SU-DHL-6 (cell line): ENCODE results near the gene ATP11A.

Experiments used
- H2AFZ ChIP-seq: fragments of 200-600 bp; sonication (generic); 2 replicates; pipeline ENCODE4 v1.6.1; 2014; ENCODE audit warnings: low read depth, mild to moderate bottlenecking, moderate library complexity, mixed read lengths, antibody characterized with exemption, low read length; ENCODE audit not compliant: severe bottlenecking
- H3F3A ChIP-seq: fragments of 200-600 bp; shearing (Covaris generic); 2 replicates; pipeline ENCODE4 v1.6.0; 2016; ENCODE audit warnings: antibody characterized with exemption, mild to moderate bottlenecking; ENCODE audit not compliant: insufficient read depth
- H3K27ac ChIP-seq: fragments of 200-600 bp; sonication (generic); 2 replicates; pipeline ENCODE4 v1.5.1; 2016; ENCODE audit warnings: low read depth, mild to moderate bottlenecking, low read length, moderate library complexity, mixed read lengths
- H3K27me3 ChIP-seq: fragments of 200-600 bp; sonication (generic), shearing (Covaris generic); 2 replicates; pipeline ENCODE4 v1.6.0; 2014; ENCODE audit warnings: mild to moderate bottlenecking, low read length
- H3K36me3 ChIP-seq: fragments of 200-600 bp; sonication (generic); 2 replicates; pipeline ENCODE4 v1.6.1; 2014; ENCODE audit warnings: mild to moderate bottlenecking, low read length, mixed read lengths
- H3K4me2 ChIP-seq: fragments of 300-600, 200-600 bp; shearing (Covaris generic), sonication (generic); 2 replicates; pipeline ENCODE4 v1.6.0; 2014; ENCODE audit warnings: low read length, low read depth, mild to moderate bottlenecking; ENCODE audit not compliant: poor library complexity, severe bottlenecking
- H3K4me3 ChIP-seq: fragments of 200-600 bp; sonication (generic); 2 replicates; pipeline ENCODE4 v1.5.1; 2014; ENCODE audit warnings: antibody characterized with exemption, low read length, mild to moderate bottlenecking, mixed read lengths; ENCODE audit not compliant: insufficient read depth, poor library complexity, severe bottlenecking
- H3K79me2 ChIP-seq: fragments of 200-600 bp; sonication (generic); 2 replicates; pipeline ENCODE4 v1.6.1; 2014; ENCODE audit warnings: mild to moderate bottlenecking, low read length, moderate library complexity; ENCODE audit not compliant: insufficient read depth
- H3K9ac ChIP-seq: fragments of 200-600 bp; sonication (generic); 2 replicates; pipeline ENCODE4 v1.7.0; 2014; ENCODE audit warnings: mild to moderate bottlenecking, low read length
- H3K9me2 ChIP-seq: fragments of 200-600 bp; sonication (generic); replicated peaks from 2 replicates; pipeline ENCODE4 v1.6.1; 2014; ENCODE audit warnings: low read length; ENCODE audit not compliant: insufficient read depth
- H3K9me3 ChIP-seq: fragments of 200-600 bp; sonication (generic); 2 replicates; pipeline ENCODE4 v1.6.1; 2014; ENCODE audit warnings: low read length, mixed read lengths; ENCODE audit not compliant: insufficient read depth
- H4K20me1 ChIP-seq: fragments of 200-600 bp; sonication (generic); 2 replicates; pipeline ENCODE4 v1.6.1; 2014; ENCODE audit warnings: low read depth, mild to moderate bottlenecking, antibody characterized with exemption, low read length, moderate library complexity, mixed read lengths
- EZH2phosphoT487 ChIP-seq: fragments of 200-600 bp; sonication (generic), shearing (Covaris generic); conservative IDR thresholded peaks from 2 replicates; pipeline ENCODE4 v1.6.1; 2018; ENCODE audit warnings: mild to moderate bottlenecking, antibody characterized with exemption, low read length, moderate library complexity, mixed read lengths
- TF ChIP-seq, protein P1 (sequence below): fragments of 200-600 bp; sonication (generic); IDR thresholded peaks from one replicate; pipeline ENCODE4 v1.5.1; 2017; ENCODE audit warnings: antibody characterized with exemption, mild to moderate bottlenecking, low read length, moderate library complexity; ENCODE audit not compliant: insufficient read depth, poor library complexity, severe bottlenecking

Gene ATP11A

DNA sequence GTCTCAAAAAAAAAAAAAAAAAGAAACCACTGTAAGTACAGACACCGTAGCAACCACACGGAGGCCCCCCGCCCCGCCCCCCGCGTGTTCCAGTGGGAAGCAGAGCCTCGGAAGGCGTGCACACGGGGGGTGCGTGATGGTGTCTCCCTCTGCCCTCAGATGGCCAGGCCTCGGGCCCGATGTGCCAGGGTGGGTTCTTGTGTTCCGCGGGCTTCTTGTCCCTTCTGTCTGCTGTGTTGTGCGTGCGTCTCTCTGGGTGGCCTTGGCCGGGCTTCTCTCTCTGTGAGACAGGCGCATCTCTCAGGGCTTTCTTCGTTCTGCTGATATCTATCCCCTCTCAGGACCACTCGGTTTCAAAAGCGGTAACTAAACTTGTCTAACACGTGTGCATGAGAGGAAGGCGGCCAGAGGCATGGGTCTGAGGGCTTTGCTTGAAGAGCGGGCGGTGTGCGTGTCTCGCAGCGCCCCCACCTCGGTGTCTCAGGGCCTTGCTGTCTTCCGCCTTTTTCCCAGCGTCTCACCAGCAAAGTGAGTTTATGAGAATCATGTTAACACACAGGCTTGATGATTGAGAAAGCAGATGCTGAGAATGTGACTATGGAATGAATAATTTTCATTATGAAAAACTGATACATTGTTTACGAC, 12.6 kb downstream of the ATP11A start:
- Histone ChIP-seq H3K9me2 (no peaks in the 10 kb centered on the region), H3K79me2 (no peaks in the 10 kb centered on the region; the same call in 1 of the 2 replicates), H4K20me1 (no peaks in the 10 kb centered on the region; the same call in 1 of the 2 replicates), H2AFZ (no peak overlapping the region), H3K9ac (no peak overlapping the region), H3K4me2 (no peak overlapping the region), H3K4me3 (no peak overlapping the region), H3K27me3 (no peaks in the 10 kb centered on the region), H3K27ac (no peak overlapping the region), H3F3A (no peaks in the 10 kb centered on the region), H3K9me3 (no peaks in the 10 kb centered on the region), H3K36me3 (no peaks in the 10 kb centered on the region)
- TF ChIP-seq, protein P1, sequence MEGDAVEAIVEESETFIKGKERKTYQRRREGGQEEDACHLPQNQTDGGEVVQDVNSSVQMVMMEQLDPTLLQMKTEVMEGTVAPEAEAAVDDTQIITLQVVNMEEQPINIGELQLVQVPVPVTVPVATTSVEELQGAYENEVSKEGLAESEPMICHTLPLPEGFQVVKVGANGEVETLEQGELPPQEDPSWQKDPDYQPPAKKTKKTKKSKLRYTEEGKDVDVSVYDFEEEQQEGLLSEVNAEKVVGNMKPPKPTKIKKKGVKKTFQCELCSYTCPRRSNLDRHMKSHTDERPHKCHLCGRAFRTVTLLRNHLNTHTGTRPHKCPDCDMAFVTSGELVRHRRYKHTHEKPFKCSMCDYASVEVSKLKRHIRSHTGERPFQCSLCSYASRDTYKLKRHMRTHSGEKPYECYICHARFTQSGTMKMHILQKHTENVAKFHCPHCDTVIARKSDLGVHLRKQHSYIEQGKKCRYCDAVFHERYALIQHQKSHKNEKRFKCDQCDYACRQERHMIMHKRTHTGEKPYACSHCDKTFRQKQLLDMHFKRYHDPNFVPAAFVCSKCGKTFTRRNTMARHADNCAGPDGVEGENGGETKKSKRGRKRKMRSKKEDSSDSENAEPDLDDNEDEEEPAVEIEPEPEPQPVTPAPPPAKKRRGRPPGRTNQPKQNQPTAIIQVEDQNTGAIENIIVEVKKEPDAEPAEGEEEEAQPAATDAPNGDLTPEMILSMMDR: no peak
- TF ChIP-seq EZH2phosphoT487: no peak

GRCh38 chr13:112702986-112703379, 13.1 kb downstream of the ATP11A start:
- no peaks in the 10 kb centered on the region for H3K36me3 ChIP-seq
- H3K79me2 ChIP-seq: no peaks in the 10 kb centered on the region; the same call in 1 of the 2 replicates
- no peak overlapping the region for H3K9ac ChIP-seq
- no peaks in the 10 kb centered on the region for H3F3A ChIP-seq
- no peak overlapping the region for H3K4me2 ChIP-seq
- H2AFZ ChIP-seq: no peak overlapping the region
- no peak overlapping the region for H3K4me3 ChIP-seq
- no peak overlapping the region for H3K27ac ChIP-seq
- no peaks in the 10 kb centered on the region for H3K9me2 ChIP-seq
- no peaks in the 10 kb centered on the region for H3K9me3 ChIP-seq
- no peaks in the 10 kb centered on the region for H3K27me3 ChIP-seq
- no peaks in the 10 kb centered on the region; the same call in 1 of the 2 replicates for H4K20me1 ChIP-seq
- TF ChIP-seq, protein P1: no peak
- no peak for TF ChIP-seq EZH2phosphoT487

GRCh38 chr13:112703449-112704284, 13.8 kb downstream of the ATP11A start:
- Histone ChIP-seq H3K4me3 (no peak overlapping the region), H3K4me2 (no peak overlapping the region), H3K27ac (no peak overlapping the region), H3K9me3 (no peaks in the 10 kb centered on the region), H3F3A (no peaks in the 10 kb centered on the region), H3K36me3 (no peaks in the 10 kb centered on the region), H2AFZ (no peak overlapping the region), H3K79me2 (no peaks in the 10 kb centered on the region; the same call in 1 of the 2 replicates), H3K9me2 (no peaks in the 10 kb centered on the region), H3K9ac (no peak overlapping the region), H4K20me1 (no peaks in the 10 kb centered on the region; the same call in 1 of the 2 replicates), H3K27me3 (no peaks in the 10 kb centered on the region)
- no peak for TF ChIP-seq EZH2phosphoT487
- TF ChIP-seq, protein P1: no peak
